HUES48 (cell line): ENCODE results near the gene WDR27.

Experiments used
- H3K27ac ChIP-seq: one replicate; pipeline ENCODE4 v1.7.0; 2013; ENCODE audit warnings: low read depth, low read length, inconsistent platforms
- H3K27me3 ChIP-seq: 2 replicates; pipeline ENCODE4 v1.6.1; 2013; ENCODE audit warnings: mild to moderate bottlenecking, low read length; ENCODE audit not compliant: control insufficient read depth, insufficient read depth
- H3K36me3 ChIP-seq: 2 replicates; pipeline ENCODE4 v1.6.1; 2013; ENCODE audit warnings: low read length; ENCODE audit not compliant: control insufficient read depth, insufficient read depth
- H3K4me1 ChIP-seq: 2 replicates; pipeline ENCODE4 v1.6.1; 2013; ENCODE audit warnings: mild to moderate bottlenecking, low read length; ENCODE audit not compliant: control insufficient read depth, insufficient read depth
- H3K4me3 ChIP-seq: 2 replicates; pipeline ENCODE4 v1.5.1; 2013; ENCODE audit warnings: mild to moderate bottlenecking, low read depth, low read length
- H3K9ac ChIP-seq: 2 replicates; pipeline ENCODE4 v1.6.1; 2013; ENCODE audit warnings: mild to moderate bottlenecking, low read depth, low read length, moderate library complexity
- H3K9me3 ChIP-seq: 2 replicates; pipeline ENCODE4 v1.6.1; 2013; ENCODE audit warnings: low read length; ENCODE audit not compliant: control insufficient read depth, insufficient read depth

The WDR27 gene

DNA sequence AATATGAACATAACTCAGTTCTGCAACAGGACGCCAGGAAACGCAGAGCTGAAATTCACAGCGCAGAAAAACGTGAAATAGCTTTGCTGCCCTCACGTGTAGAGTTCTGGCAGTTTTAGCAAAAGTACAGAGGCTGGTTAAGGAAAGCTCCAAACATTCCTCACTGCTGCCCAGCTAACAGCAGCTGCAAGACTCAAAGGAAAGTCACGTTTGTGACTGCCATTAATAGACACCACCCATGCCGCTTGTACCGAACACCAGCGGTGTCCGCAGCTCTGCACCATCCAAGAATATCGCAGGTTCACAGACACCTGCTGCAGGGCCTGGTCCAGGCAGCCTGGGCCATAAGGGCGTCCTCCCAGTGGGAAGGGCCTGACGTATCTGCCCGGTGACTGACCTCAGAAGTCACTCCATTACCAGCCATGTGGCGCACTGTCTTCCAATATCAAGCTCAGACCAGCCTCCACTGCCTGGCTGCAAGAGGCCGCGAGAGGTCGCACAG, 61.4 kb downstream of the WDR27 start:
- H3K9me3 ChIP-seq = no peaks in the 10 kb centered on the region
- peaks cover 15% of the 10 kb centered on the region for H3K36me3 ChIP-seq
- H3K27ac ChIP-seq = no peak overlapping the region
- H3K4me1 ChIP-seq = no peaks in the 10 kb centered on the region
- H3K9ac ChIP-seq = no peak overlapping the region
- no peaks in the 10 kb centered on the region for H3K27me3 ChIP-seq
- no peak overlapping the region for H3K4me3 ChIP-seq

DNA sequence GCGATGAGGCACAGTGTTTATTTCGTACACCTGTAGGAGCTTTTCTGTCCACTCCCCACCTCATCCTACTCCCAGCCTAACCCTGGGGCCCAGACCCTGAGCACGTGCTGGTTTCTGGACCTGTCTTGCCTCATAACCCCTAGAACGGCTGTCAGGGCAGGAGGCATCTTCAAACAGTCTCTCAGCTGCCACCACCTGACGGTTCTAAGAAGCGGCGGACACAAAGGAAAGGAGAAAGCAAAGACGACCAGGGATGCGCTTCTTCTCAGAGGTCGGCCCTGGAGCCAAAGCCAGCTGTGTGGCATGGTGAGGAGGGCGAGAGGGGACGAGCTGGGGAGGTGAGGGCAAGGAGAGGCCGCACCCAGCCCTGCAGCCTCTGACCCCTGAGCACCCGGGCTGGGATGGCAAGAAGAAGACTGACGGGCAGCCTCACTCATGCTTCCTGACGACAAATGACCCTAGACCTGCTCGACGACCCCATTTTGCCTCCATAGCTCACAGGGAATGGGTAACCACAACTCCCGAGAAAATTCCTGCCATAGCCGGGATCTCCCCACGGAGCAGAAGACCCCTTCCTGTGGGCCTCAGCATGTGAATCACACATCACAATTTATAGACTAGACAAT, 62.1 kb downstream of the WDR27 start:
- no peak overlapping the region for H3K27ac ChIP-seq
- no peaks in the 10 kb centered on the region for H3K9me3 ChIP-seq
- H3K4me1 ChIP-seq = no peaks in the 10 kb centered on the region
- H3K36me3 ChIP-seq = peaks cover 15% of the 10 kb centered on the region
- H3K27me3 ChIP-seq = no peaks in the 10 kb centered on the region
- H3K4me3 ChIP-seq = no peak overlapping the region
- H3K9ac ChIP-seq = no peak overlapping the region

DNA sequence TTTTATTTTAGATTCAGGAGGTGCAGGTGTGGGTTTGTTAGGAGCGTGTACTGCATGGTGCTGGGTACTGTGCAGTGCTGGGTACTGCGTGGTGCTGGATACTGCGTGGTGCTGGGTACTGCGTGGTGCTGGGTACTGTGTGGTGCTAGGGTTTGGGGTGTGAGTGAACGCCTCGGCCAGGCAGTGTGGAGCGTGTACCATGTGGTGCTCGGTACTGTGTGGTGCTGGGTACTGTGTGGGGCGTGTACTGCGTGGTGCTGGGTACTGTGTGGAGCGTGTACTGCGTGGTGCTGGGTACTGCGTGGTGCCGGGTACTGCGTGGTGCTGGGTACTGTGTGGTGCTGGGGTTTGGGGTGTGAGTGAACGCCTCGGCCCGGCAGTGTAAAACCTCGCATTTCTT, 62.9 kb downstream of the WDR27 start:
- Histone ChIP-seq H3K27ac (no peak overlapping the region), H3K27me3 (no peaks in the 10 kb centered on the region), H3K9ac (no peak overlapping the region), H3K4me3 (no peak overlapping the region), H3K4me1 (no peaks in the 10 kb centered on the region), H3K9me3 (no peaks in the 10 kb centered on the region), H3K36me3 (peaks cover 20% of the 10 kb centered on the region)

DNA sequence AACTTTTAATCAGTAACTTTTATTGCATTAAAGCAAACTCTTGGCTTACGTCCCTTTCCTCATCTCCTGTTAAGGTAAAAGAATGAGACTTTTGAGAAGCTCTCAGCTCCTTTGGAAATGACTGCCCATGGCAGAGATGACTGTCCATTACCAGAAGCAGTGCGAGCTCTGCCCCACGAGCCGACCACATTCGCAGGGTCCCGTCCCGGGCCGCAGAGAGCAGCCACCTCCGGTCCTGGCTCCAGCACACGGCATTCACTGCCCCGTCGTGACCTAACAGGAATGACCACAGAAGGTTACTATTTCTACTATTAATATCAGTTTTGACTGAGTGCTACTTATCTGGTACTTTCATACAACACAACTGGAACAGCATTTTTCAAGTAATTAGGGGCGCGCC, 63.4 kb downstream of the WDR27 start:
- Histone ChIP-seq H3K4me3 (no peak overlapping the region), H3K27ac (no peak overlapping the region), H3K27me3 (no peaks in the 10 kb centered on the region)

DNA sequence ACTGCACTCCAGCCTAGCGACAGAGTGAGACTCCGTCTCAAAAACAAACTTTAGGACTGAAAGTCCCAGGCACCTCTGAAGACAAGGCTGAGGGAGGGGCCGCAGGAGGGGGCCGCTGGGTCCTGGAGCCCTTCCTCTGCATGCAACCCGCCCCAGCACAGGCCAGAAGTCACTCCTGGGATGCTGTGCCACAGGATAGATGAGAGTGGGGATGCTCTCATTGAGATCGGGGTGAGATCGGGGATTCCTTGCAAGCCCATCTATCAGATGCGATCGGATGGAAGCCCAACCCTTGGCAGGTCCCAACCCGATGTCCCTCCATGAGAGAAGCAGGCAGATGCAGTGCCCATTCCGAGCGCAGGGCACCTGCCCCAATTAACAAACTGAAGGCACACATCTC, 66.5 kb downstream of the WDR27 start:
- Histone ChIP-seq H3K27me3 (no peaks in the 10 kb centered on the region), H3K4me1 (no peaks in the 10 kb centered on the region), H3K9ac (no peak overlapping the region), H3K36me3 (peaks cover 33% of the 10 kb centered on the region), H3K4me3 (no peak overlapping the region), H3K9me3 (no peaks in the 10 kb centered on the region), H3K27ac (no peak overlapping the region)

More for the DNA sequence above, 63.4 kb downstream of the WDR27 start:
- peaks cover 25% of the 10 kb centered on the region for H3K36me3 ChIP-seq
- no peaks in the 10 kb centered on the region for H3K9me3 ChIP-seq
- H3K4me1 ChIP-seq = no peaks in the 10 kb centered on the region
- H3K9ac ChIP-seq = no peak overlapping the region

DNA sequence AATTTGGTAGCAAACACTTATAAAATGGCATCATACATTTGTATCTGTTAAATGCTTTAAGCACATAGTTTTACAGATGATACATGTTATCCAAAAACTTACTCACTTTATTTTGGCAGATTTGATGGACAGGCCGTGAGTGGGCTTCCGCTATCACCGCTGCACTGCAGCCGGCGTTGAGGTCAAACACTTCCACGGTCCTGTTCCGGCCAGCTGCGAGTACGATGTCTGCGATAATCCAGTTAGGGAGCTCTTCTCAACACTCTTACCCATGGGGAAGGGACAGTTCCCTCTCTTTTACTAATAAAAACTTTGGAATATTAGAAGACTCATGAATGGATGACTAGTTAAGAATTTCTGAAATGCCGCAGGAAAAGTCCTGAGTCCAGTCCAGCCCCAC, 69.0 kb downstream of the WDR27 start:
- Histone ChIP-seq H3K4me1 (no peaks in the 10 kb centered on the region), H3K27ac (no peak overlapping the region), H3K36me3 (peaks cover 30% of the 10 kb centered on the region), H3K9ac (no peak overlapping the region), H3K27me3 (no peaks in the 10 kb centered on the region), H3K9me3 (no peaks in the 10 kb centered on the region), H3K4me3 (no peak overlapping the region)

DNA sequence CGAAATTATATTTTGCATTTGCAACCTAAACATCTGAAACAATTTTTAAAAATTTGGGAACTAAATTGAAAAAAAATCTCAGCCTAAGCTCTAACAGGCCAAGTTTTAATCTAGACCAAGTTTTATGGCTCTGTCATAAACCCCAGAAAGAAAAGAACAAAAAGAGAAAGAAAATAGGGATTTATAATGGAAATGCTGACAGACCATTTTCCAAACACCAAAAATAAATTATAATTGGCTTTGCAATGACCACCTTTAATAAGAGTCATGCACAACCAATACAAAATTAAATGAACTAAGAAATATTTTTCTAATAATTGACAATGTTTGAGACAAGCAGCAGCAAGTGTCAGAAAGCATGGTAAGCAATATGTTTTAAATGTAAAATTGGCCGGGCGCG, 72.6 kb downstream of the WDR27 start:
- H3K4me1 ChIP-seq = no peaks in the 10 kb centered on the region
- no peak overlapping the region for H3K9ac ChIP-seq
- peaks cover 44% of the 10 kb centered on the region for H3K36me3 ChIP-seq
- H3K9me3 ChIP-seq = no peaks in the 10 kb centered on the region
- no peak overlapping the region for H3K27ac ChIP-seq
- H3K4me3 ChIP-seq = no peak overlapping the region
- no peaks in the 10 kb centered on the region for H3K27me3 ChIP-seq

DNA sequence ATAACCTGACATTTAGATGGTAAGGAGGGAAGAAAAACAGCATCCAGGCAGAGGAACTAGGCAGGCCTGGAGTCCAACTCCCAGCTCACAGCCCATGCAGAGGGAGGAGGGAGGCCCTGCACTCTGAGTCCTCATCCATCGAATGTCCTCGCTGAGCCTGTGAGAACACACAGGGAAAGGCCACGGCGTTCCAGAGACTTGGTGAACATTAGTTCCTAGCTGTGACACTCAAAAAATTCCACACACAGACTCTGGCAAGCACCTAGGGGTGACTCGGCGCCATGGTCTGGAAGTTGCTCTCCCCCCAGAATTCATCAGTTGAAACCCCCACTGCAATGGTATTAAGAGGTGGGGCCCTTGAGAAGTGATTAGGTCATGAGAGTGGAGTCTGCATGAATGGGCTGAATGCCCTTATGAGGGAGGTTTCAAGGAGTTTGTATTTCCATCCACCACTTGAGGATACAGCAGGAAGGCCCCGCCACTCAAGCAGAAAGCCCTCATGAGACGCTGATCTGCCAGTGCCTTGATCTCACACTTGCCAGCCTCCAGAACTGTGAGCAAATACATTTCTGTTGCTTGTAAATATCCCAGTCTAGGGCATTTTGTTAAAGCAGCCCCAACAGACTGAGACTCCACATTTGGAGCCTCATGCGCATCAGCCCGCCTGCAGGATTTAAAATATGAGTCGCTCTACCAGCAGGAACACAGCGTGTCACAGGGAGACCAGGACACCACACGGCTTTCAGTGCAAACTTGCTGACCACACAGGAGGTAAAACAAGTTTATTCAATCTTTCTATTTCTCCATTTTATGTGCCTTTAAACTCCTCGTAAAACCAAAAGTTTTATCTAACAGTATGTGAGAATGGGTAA, 73.9 kb downstream of the WDR27 start:
- Histone ChIP-seq H3K4me3 (no peak overlapping the region), H3K36me3 (peaks cover 38% of the 10 kb centered on the region), H3K27ac (peak overlapping the region; percentile 53), H3K9me3 (no peaks in the 10 kb centered on the region), H3K4me1 (peaks cover under 1% of the 10 kb centered on the region; the same call in 1 of the 2 replicates), H3K9ac (no peak overlapping the region), H3K27me3 (no peaks in the 10 kb centered on the region)

DNA sequence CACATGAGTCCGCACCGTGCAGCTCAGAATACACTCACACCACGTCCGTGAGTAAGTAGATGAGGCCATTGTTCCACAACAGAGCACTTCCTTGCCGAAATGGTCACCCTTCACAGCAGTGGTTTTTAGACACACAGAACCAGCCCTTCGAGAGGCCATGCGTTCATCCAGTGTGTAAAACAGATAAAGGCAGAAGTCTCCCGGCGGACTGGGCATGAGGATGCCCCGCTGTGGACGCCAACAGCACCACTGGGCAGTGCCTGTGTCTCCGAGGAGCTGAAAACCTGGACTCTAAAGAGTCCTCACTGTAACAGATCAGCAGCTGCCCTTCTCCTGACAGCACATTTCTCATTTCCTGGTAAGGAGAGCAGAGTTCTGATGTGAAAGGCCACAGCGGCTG, 75.2 kb downstream of the WDR27 start:
- H3K9ac ChIP-seq = no peak overlapping the region
- H3K27ac ChIP-seq = no peak overlapping the region
- H3K4me3 ChIP-seq = no peak overlapping the region
- peaks cover 30% of the 10 kb centered on the region for H3K36me3 ChIP-seq
- H3K4me1 ChIP-seq = peaks cover 13% of the 10 kb centered on the region
- H3K27me3 ChIP-seq = no peaks in the 10 kb centered on the region
- H3K9me3 ChIP-seq = no peaks in the 10 kb centered on the region

DNA sequence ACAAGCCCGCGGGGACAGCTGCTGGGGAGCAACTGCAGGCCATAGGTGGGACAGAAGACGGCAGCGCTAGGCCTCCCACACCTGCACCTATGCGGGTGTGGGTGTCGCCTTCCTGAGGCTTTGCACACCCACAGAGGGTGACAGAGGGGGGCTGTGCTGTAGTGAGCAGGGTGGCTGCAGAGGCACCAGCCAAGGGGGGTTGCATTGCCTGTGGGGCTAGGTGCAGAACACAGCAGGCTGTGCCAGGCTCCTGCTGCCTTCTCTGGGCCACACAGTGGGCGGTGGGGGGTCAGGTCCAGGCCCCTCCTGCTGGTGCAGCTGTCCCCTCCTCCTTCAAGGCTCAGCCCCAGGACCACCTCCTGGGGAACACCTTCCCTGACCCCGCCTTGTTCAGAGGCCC, 75.7 kb downstream of the WDR27 start:
- Histone ChIP-seq H3K4me1 (peaks cover 18% of the 10 kb centered on the region), H3K36me3 (peaks cover 30% of the 10 kb centered on the region), H3K9me3 (no peaks in the 10 kb centered on the region), H3K27ac (no peak overlapping the region), H3K9ac (no peak overlapping the region), H3K4me3 (no peak overlapping the region), H3K27me3 (no peaks in the 10 kb centered on the region)

DNA sequence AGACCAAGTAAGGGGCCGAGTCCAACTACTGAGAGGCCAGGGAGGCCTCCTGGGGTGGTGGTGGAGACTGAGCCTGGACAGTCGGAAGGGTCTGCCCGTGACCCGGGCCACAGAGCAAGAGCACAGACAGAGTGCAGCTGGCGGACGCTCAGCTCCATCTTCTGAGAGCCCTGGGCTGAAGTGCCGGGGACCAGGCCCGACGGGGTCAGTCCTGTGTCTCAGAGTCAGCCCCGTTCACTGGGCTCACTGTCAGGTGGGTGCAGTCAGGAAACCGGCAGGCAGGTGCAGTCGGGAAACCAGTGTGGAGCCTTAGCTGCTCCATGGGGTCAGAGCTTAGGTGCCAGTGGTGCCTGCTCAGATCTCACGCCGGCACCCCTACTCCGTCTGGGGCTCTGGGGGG, 76.5 kb downstream of the WDR27 start:
- Histone ChIP-seq H3K36me3 (peaks cover 30% of the 10 kb centered on the region), H3K9ac (no peak overlapping the region), H3K27ac (no peak overlapping the region), H3K9me3 (no peaks in the 10 kb centered on the region), H3K4me3 (no peak overlapping the region), H3K4me1 (peaks cover 25% of the 10 kb centered on the region), H3K27me3 (no peaks in the 10 kb centered on the region)
